ENCODE data around the gene RALY.

Gene RALY

DNA sequence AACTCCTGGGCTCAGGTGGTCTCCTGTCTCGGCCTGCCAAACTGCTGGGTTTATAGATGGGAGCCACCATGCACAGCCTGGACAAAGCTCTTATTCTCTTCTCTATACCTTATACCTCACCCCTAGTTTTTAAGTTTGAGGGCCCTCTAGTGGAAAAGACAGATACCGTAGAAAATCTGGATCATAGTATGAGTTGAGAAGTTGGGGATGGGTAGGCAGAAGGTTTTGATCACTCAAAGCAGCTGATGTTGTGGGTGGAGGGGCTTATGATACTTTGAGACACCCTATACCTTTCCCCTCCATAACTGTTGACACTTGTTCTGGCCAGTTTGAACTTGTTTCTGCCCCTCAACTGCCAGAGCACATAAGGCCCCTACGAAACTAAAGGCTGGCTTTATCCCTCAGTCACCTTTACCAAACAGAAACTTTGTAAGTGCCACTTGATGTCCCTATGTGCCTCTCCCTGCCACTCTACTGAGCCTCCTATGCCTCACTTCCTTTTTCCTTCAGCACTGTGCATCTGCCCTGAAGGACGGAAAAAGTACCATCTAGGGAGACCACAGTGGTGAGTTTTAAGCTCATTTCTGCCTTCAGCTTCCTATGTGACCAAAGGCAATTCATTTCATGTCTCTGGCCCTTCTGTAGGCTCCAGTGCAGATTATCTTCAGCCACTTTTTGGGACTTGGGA lies 28.6 kb downstream of the RALY start:
- TF ChIP-seq, protein P1, sequence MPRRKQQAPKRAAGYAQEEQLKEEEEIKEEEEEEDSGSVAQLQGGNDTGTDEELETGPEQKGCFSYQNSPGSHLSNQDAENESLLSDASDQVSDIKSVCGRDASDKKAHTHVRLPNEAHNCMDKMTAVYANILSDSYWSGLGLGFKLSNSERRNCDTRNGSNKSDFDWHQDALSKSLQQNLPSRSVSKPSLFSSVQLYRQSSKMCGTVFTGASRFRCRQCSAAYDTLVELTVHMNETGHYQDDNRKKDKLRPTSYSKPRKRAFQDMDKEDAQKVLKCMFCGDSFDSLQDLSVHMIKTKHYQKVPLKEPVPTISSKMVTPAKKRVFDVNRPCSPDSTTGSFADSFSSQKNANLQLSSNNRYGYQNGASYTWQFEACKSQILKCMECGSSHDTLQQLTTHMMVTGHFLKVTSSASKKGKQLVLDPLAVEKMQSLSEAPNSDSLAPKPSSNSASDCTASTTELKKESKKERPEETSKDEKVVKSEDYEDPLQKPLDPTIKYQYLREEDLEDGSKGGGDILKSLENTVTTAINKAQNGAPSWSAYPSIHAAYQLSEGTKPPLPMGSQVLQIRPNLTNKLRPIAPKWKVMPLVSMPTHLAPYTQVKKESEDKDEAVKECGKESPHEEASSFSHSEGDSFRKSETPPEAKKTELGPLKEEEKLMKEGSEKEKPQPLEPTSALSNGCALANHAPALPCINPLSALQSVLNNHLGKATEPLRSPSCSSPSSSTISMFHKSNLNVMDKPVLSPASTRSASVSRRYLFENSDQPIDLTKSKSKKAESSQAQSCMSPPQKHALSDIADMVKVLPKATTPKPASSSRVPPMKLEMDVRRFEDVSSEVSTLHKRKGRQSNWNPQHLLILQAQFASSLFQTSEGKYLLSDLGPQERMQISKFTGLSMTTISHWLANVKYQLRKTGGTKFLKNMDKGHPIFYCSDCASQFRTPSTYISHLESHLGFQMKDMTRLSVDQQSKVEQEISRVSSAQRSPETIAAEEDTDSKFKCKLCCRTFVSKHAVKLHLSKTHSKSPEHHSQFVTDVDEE (CRISPR knock-in tag; IDR thresholded peaks at IDR 0.05), result no peak
- no peak for TF ChIP-seq OSR1 (CRISPR knock-in tag; IDR thresholded peaks at IDR 0.05)
- ATAC-seq, result peak; percentile 68

- ATAC-seq, result no peak
- TF ChIP-seq OSR1 (CRISPR knock-in tag; IDR thresholded peaks at IDR 0.05), result no peak
- TF ChIP-seq ZNF8 (CRISPR knock-in tag; IDR thresholded peaks at IDR 0.05), result no peak
- no peak for TF ChIP-seq ZFP30 (CRISPR knock-in tag; IDR thresholded peaks at IDR 0.05)
- no peak for TF ChIP-seq ZC3H10 (CRISPR knock-in tag; IDR thresholded peaks at IDR 0.05)
- TF ChIP-seq, protein P1 (CRISPR knock-in tag; IDR thresholded peaks at IDR 0.05), result no peak
- TF ChIP-seq ZNF70 (CRISPR knock-in tag; IDR thresholded peaks at IDR 0.05), result no peak
- no peak for TF ChIP-seq POU6F1 (CRISPR knock-in tag; IDR thresholded peaks at IDR 0.05; ENCODE audit: borderline replicate concordance, low read depth)
- TF ChIP-seq PPARA (CRISPR knock-in tag; IDR thresholded peaks at IDR 0.05; ENCODE audit: borderline replicate concordance), result no peak
- no peak for TF ChIP-seq TOX (CRISPR knock-in tag; IDR thresholded peaks at IDR 0.05; ENCODE audit: borderline replicate concordance)
- no peak for TF ChIP-seq GLIS3 (CRISPR knock-in tag; IDR thresholded peaks at IDR 0.05)
- no peak for TF ChIP-seq ISL1 (CRISPR knock-in tag; IDR thresholded peaks at IDR 0.05)
- no peak for TF ChIP-seq RARB (CRISPR knock-in tag; IDR thresholded peaks at IDR 0.05)
- no peak for TF ChIP-seq CREB5 (CRISPR knock-in tag; IDR thresholded peaks at IDR 0.05; ENCODE audit: low read depth)
- TF ChIP-seq ZNF565 (CRISPR knock-in tag; conservative IDR thresholded peaks at IDR 0.05; ENCODE audit: low read depth), result no peak
- TF ChIP-seq ZFP3 (CRISPR knock-in tag; IDR thresholded peaks at IDR 0.05), result no peak
- TF ChIP-seq PATZ1 (CRISPR knock-in tag; IDR thresholded peaks at IDR 0.05; ENCODE audit: borderline replicate concordance), result no peak
- TF ChIP-seq TCF4 (CRISPR knock-in tag; IDR thresholded peaks at IDR 0.05; ENCODE audit: borderline replicate concordance), result no peak
- no peak for TF ChIP-seq ARNTL (CRISPR knock-in tag; IDR thresholded peaks at IDR 0.05; ENCODE audit: borderline replicate concordance, low read depth)
- TF ChIP-seq SNAI2 (CRISPR knock-in tag; IDR thresholded peaks at IDR 0.05), result no peak
These were observed 29.1 kb downstream of the RALY start for GRCh38 chr20:34022839-34023234.
